SK-N-MC (cell line): ENCODE results near the gene SLC1A3.

Source experiments
- EZH2 ChIP-seq: fragments of 200-600 bp; sonication (generic); IDR thresholded peaks from one replicate; pipeline ENCODE4 v1.6.1; 2017; ENCODE audit warnings: antibody characterized with exemption
- POLR2AphosphoS5 ChIP-seq: IDR thresholded peaks from 2 replicates; pipeline ENCODE4 v1.6.1; 2012; ENCODE audit warnings: mild to moderate bottlenecking, low read depth, low read length, borderline replicate concordance

DNA sequence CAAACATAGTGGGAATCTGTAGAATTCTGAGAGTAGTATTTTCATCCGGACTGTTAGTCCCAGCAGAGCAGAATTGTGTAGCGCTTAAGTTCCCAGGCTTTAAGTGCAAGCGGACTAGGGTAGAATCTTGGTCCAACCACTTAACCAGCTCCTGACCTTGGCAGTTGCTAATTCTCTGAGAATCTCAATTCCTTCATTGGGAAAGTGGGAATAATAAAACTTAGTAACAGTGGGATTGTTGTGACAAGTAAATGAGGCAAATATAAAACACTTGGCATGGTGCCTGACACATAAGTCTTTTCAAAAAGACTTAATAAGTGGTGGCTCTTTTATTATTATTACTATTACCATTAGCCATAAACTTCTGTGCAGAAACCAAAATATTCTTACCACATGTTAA, 8.4 kb upstream of the SLC1A3 start:
- TF ChIP-seq EZH2 = no peak
- no peak for TF ChIP-seq POLR2AphosphoS5
